SHP77 treated with DMSO at 0.1 percent for 48 hours (cell line): ENCODE results near the gene PTPRU.

Experiments
- DNase-seq: peaks from one replicate; lab custom pipeline; 2025; lab: John Stamatoyannopoulos, UW

PTPRU gene

GRCh38 chr1:29335573-29335972 lies 99.3 kb downstream of the PTPRU start:
- no peak for DNase-seq

- no peak for DNase-seq
Measured at GRCh38 chr1:29338908-29339575, 102.7 kb downstream of the PTPRU start.

- no peak for DNase-seq
Measured at GRCh38 chr1:29341936-29342335, 105.6 kb downstream of the PTPRU start.

- no peak for DNase-seq
Measured at GRCh38 chr1:29342351-29342750, 106.0 kb downstream of the PTPRU start.

- DNase-seq, result no peak
Measured at GRCh38 chr1:29342983-29343382, 106.7 kb downstream of the PTPRU start.

GRCh38 chr1:29343476-29343875 lies 107.2 kb downstream of the PTPRU start:
- DNase-seq, result no peak

- DNase-seq, result no peak
Measured at GRCh38 chr1:29343908-29344307, 107.6 kb downstream of the PTPRU start.

GRCh38 chr1:29344336-29344735 lies 108.0 kb downstream of the PTPRU start:
- no peak for DNase-seq

- no peak for DNase-seq
Measured at GRCh38 chr1:29346576-29346975, 110.3 kb downstream of the PTPRU start.

GRCh38 chr1:29349871-29350491 lies 113.7 kb downstream of the PTPRU start:
- DNase-seq, result no peak

GRCh38 chr1:29352719-29353420 lies 116.5 kb downstream of the PTPRU start:
- no peak for DNase-seq

GRCh38 chr1:29354511-29355098 lies 118.3 kb downstream of the PTPRU start:
- DNase-seq, result no peak

- DNase-seq, result no peak
Measured at GRCh38 chr1:29355375-29355774, 119.1 kb downstream of the PTPRU start.

GRCh38 chr1:29356663-29357062 lies 120.3 kb downstream of the PTPRU start:
- DNase-seq, result no peak

- no peak for DNase-seq
Measured at GRCh38 chr1:29357452-29357851, 121.1 kb downstream of the PTPRU start.

GRCh38 chr1:29358183-29358582 lies 121.9 kb downstream of the PTPRU start:
- DNase-seq, result no peak

GRCh38 chr1:29360768-29361167 lies 124.4 kb downstream of the PTPRU start:
- DNase-seq, result no peak

- DNase-seq, result no peak
Measured at GRCh38 chr1:29361686-29362085, 125.4 kb downstream of the PTPRU start.

GRCh38 chr1:29362116-29362515 lies 125.8 kb downstream of the PTPRU start:
- DNase-seq, result no peak

- DNase-seq, result no peak
Measured at GRCh38 chr1:29362764-29363163, 126.4 kb downstream of the PTPRU start.

- no peak for DNase-seq
Measured at GRCh38 chr1:29363536-29363935, 127.2 kb downstream of the PTPRU start.

GRCh38 chr1:29364101-29364678 lies 127.9 kb downstream of the PTPRU start:
- no peak for DNase-seq
